HG03064 (cell line): ENCODE results near the gene PSMD1.
A peak's percentile ranks its signal among the peaks of the same experiment; 100 is the strongest.
"Not testable (repeated sequence)": the region's sequence is repeated elsewhere in the genome, so short reads cannot be mapped to it uniquely, and the experiment has no call there.

Experiments
- ATAC-seq: cut with Tn5 transposase; IDR thresholded peaks from one replicate; pipeline ENCODE4 v1.9.1; 2021; ENCODE audit warnings: low read depth; ENCODE audit not compliant: unreplicated experiment

Gene PSMD1

DNA sequence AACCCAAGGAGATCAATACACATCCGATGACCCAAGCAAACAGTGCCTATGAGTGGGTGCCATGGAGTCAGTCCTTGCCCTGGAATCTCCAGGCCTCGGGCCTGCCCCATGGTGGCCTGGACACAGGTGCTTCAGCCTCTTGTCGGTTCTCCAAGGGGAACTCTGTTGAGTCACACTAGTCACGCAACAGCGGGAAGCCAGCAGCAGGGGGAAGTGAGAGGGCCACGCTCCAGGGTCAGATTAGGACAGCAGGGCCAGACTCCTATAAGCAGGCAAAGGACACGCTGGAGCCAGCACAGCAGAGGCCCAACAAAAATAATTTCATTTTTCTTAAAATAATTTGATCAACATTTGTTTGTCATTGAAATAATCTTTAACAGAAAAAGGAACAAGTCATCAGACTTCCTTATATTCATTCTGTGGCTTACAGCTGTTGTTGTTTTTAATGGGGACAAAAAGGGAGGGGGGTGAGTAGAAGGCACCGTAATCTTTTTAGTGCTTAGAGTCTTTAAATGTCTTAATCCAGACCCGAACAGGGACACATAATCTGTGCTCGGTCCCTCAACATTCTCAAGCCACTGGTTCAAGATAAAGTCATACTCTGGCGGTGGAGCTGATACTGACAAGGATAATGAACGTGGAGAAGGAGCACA is 125.3 kb downstream of the PSMD1 start:
- ATAC-seq: peak; percentile 48

DNA sequence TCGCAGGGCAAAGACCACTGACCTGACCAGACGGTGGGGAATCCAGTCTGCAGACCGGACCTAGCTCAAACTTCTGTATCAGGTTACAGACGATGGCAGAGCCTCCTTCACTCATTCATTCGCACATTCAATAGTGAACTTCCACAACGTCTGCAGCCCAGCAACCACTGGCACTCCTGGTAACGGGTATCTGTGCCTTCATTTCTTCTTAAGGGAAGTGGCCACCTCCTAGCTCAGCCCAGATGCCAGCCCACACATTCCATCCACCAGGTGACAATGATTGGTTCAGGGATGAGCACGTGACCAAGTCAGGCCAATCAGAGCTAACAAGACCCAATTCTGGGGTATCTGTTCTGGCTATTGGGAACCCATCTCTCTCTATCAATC is 125.8 kb downstream of the PSMD1 start:
- no peak for ATAC-seq

DNA sequence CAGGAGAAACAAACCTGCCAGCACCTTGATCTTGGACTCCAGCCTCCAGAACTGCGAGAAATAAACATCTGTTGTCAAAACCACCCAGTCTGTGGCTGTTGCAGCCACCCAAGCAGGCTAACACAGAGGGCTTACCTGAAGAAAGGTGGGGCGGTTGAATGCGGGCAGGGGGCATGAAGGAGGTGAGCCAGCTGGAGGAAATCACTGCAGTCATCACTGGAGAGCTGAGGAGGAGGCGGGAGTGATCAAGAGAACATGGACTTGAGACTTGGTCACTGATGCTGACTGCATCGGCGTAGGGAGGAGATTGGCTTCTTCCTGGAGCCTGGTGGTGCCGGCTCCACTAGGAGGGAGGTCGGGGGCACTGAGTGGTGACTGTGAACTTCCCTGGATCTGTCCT is 127.2 kb downstream of the PSMD1 start:
- no peak for ATAC-seq

DNA sequence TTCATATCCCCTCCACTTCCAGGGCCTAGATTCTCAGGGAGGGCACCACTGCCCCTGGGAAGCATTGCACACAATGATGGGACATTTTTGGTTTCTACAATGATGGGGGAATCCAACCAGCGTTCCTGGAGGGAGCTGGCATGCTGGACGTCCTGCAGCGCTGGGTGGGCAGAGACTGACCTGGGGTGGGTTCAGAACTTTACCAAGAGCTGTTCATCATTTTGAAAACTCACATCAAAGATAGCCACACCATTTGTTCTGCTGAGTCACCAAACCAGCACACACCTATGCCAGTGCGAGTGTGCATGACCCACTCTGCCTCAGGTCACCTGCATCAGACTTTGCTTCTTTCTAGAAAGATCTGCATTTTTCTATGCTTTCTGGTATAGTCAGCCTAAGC is 127.7 kb downstream of the PSMD1 start:
- no peak for ATAC-seq

DNA sequence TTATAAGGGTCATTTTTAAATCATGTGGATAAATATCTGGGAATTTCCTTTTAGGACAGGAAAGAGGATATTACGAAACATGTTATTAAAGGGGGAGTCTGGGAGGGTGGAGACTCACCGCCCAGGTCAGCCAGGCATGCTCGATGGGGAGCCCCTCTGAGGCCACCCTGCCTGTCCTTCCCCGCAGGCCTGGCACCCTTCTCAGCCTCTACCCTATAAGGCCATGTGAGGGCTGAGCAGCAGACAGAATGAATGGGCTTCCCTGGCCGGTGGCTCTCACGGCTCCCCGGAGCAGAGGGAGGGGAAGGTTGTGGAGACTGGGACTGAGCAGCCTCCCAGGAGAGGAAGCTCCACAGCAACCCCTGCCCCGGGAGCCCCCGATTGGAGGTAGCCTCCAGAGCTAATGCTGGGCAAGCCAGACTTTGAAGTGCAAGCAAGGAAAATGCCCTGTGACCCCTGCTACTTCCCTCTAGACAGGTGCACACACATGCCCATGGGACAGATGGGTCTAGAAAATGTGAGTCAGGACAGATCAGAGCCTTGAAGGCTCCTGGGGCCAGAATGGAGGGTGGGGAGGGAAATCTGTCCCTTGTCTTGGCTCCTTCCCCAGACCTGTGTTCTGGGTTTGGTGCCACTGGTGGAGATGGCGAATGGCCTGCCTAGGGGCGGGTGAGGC is 128.5 kb downstream of the PSMD1 start:
- ATAC-seq: no peak

DNA sequence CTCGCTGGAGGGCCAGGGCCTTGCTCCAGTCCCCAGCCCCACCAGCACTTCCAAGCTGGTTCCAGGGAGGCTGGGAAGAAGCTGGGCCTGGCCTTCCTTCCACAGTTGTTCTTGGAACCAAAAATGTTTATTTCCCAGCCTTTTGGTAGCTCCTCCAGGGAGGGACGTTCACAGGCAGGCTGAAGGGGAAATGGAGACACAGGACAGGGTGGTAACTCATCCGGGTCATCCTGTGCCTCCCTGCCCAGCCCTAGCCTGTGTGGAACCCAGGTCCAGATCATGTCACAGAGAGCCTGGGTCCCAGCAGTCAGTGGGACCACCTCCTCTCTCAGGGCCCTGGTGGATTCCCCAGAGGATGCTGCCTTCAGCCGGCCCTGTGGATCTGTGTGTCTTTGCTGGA is 129.2 kb downstream of the PSMD1 start:
- ATAC-seq: no peak

DNA sequence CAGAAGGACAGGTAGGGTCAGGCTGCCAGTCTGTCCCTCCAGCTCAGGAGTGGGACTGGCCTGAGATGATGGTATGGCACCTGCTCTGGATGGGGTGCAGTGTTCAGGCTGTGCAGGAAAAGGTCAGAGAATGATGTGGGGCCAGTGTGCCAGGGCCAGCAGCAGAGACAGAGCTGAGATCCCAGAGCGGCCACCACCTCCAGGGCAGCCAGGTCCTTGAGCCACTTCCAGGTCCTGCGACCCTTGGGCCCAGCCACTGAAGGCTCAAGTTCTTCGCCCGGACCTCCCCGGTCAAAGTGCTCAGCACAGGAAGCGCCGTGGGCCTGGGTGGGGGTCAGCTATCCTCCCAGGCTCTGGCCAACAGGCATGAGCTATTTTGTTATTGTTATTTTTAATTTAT is 129.7 kb downstream of the PSMD1 start:
- no peak for ATAC-seq

DNA sequence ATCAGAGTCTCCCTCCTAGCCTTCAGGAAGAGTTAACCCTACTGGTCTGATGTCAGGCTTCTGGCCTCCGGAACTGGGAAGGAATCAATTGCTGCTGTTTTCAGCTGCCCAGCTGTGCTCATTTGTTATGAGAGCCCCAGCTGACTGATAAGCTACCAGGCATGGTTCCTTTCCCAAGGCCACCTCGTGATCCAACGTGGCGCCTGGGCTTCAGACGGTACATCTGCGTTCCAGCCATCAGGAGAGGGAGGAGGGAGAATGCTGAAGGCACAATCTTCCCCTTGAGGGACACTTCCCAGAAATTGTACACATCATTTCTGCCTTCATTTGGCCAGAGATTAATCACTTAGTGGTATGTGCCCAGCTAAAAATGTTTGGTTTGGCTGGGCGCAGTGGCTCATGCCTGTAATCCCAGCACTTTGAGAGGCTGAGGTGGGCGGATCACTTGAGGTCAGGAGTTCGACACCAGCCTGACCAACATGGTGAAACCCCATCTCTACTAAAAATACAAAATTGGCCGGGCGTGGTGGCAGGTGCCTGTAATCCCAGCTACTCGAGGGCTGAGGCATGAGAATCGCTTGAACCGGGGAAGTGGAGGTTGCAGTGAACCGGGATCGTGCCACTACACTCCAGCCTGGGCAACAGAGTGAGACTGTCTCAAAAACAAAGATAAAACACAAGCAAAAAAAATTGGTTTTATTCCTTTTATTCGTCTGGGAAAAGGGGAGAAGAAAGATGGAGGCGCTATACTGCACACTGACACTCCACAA is 131.3 kb downstream of the PSMD1 start:
- ATAC-seq: no peak

DNA sequence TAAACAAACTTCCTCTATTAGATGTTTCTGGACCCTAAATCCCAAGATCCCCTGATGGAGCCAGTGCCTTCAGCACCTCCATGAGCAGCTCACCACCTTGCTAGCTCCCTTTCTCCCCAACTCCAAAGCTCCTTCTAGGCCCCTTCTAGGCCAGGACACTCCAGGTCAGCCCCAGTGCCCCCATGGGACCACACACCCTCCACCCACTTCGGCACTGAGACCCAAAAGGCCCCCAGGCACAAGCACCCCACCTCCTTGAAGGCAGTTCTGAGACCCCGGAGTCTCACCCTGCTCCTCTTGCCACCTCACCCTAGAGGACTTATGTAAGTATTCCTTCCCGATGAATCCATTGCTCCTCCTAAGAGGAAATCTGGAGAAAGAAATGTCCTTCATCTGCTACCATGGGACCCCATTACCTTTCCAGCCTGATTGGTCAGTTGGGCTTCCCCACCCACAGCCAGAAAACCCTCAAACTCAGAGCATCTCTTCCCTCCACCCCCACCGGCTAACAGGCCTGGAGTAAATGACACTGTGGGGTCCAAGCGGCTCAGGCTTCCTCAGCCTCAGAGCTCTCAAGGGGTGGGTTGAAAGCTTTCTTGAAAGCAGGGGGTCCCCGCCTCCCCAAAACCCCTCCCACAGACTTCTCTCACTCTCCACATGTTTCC is 132.0 kb downstream of the PSMD1 start:
- no peak for ATAC-seq

DNA sequence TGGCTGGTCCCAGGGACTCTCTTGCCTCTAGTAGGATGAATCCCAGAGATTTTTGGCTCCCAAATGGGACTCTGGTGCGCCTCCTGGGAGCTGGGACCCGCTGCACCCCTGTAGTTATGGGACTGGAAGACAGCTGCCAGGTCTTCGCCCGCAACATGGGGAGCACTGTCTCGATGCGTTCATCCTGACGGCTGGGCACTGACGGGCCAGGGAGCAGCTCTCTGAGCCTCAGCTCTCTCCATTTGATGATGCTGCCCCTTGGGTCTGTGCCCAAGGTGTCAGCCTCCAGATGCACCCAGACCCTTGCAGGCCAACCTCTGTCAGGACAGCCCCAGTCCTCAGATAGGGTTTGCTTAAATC is 132.5 kb downstream of the PSMD1 start:
- ATAC-seq: no peak

DNA sequence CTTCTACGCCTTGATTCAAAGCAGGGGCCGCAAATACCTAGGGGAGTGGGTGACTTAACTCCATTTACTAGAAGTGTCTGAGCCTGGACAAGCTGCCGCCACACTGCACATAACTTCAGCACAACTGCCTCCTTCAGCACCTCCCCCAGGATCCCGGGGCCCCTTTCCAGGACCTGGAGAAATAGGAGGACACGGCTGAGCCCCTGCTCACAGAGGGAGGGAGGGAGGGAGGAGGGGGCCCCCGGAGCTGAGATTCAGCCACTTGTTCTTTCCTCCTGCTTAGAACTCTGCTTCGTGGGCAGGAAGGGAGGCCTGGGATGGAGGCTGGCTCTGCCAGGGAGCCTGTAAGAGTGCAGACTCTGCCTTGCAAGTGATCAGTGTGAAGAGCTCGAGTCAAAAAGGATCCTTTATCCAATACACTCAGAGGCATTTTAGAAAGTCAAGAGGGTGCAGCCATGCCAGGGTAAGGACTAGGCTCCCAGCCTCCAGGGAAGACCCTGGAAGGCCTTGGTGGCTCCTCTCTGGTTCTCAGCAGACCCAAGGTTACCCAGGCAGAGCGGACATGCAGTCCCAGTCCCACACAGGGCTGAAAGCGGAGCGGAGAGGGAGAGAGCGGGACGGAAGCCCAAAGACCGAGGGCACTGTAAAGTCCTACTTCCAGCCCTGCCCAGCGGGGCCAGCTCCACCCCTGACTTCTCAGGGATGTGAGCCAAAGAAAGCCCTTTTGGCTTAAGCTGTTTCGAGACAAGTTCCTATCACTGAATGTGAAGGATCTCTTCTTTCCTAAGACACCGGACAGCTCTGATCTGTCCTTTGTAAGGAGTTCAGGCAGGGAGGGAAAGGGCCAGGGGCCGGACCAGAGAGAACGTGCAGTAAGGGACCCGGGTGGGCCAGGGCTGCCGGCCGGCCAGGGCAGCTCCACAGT is 133.2 kb downstream of the PSMD1 start:
- ATAC-seq: no peak

DNA sequence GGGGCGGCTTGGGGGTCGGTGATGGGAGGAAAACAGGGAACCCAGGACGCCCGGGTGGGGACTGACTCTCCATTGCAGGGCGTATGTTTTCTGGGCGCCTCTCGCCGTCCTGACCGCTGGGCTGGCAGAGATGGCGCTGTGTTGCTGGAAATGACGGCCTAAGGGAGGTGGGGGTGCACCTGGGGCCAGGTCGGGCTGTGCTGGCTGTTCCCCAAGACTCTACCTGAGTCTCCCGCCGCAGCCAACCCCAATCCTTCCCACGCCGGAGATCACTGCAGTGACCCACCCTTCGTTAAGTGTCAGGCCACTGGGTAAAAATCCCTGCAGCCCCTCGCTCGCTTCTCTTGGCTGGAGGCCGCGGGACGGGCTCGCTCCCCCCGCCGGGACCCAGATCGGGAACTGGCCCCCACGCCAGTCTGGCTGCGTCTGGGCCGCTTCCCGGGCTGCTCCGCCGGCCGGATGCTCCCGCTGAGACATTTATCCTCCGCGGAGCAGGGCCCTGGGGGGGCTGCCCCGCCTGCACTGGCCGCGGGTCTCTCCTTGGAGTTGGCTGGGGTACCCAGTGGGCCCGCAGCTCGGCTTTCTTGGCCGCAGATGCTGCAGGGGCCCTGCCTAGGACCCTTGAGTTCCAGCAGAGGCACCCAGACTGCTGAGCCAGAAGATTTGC is 134.0 kb downstream of the PSMD1 start:
- no peak for ATAC-seq

DNA sequence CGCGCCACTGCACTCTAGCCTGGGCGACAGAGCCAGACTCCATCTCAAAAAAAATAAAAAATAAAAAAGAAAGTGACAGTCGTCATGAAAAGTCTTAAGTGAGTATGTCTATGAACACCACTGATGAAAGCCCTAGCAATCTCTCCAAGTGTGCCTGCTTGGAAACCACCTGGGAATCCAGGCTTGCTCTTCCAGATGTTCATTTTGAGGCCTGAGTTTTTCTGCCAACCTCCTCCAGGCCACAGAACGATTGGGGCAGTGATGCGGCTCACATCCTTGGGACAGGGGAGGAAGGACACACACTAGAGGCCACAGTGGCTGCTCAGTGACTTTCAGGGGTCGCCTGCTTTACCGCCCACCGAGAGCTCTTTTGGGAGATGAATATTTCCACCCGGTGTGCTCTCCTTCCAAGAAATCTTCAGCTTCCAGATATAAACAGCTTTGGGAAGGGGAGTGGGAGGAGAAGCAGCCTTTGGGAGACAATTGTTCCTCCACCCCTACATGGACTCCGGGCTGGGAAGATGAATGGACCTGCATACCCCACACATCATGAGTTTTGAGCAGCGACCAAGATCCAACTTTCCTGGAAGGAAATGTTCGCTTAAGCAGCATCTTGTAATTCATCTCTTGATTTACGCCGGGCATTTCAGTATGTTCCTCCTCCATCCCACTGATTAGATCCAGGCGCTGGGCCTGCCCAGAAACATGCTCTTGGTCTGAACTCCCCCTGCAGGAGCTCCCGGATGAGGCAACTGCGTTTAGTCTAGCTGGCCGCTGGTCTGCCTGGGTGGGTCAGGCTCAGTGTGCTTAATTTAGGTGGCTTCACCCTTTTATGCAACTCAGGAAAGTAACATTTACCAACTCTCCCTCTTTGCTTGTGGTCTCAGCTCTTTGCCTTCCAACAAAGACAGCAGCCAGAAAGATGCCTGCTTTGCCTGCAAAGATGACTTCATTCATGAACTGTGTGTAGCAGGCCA is 135.5 kb downstream of the PSMD1 start:
- ATAC-seq: no peak

DNA sequence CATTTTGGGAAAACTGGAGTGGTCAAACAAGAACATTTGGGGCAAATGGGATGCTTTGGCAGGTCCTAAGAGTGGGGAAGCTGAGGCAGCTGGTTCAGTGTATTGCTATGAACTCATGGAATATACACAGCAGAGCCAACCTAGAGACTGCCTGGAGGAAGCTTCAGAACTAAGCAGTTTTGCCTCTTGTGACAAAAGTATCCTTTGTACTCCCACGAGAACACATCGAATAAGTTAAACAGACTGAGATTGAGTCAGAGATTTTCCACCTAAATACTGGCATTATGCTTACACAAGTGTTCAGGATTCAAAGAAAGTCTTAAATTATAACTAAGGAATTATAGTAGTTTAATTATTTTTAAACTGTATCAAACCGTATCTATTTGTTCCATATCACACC is 136.5 kb downstream of the PSMD1 start:
- no peak for ATAC-seq

DNA sequence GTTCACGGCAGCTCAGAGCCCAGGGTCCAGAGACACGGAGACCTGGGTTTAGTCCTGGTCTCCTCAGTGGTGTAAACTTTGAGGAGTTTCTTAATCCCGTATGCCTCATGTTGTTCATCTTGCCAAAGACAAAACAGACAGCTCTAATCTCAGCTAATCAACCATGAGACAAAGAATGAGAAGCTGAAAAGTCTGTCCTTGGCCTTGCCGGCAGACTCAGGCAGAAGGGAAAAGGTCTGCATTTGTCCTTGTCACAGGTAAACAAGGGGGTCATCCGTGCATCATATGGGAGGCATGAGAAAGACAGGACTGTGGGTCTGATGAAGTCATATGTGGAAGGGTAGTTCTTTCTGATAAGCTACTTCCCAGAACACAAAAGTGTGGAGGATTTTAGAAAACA is 139.9 kb downstream of the PSMD1 start:
- no peak for ATAC-seq

DNA sequence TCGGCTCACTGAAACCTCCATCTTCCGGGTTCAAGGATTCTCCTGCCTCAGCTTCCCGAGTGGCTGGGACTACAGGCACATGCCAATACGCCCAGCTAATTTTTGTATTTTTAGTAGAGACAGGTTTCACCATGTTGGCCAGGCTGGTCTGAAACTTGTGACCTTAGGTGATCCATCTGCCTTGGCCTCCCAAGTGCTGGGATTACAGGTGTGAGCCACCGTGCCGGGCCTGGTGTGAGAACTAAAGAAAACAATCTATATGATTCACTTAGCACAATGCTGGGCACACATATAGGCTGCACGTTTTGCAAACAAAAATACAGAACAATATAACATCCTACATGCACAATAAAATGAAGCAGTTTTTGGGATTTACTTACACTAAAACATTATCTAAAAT is 140.5 kb downstream of the PSMD1 start:
- not testable (repeated sequence) for ATAC-seq

DNA sequence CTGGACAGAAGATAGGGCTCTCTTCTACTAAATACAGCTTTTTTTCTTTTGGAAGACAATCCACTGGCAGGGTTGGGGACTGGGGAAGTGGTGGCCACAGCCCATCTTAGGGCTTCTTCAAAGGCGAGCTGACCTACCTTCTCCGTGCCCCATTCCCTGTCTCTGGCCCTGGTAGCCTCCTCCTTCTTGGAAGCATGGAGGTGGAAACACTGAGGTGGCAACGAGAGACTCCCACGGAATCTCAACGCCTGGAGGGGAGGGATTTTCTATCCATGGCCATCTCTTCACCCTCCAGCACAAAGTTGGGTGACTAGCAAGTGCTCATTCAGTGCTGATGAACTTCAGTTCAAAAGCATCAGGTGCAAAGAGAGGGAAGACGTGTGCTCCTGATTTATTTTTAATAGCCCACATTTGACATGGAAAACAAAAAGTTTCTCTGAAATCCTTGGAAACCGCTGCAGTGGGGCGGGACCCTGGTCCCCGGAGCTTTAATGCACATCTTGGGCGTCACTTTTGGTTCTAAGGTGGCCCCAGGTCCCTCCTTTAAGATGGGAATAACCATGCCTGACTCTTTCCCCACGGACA is 141.1 kb downstream of the PSMD1 start:
- ATAC-seq: no peak
